Neutrophil (primary cell): Measurements from ENCODE around the gene TCAF2.
"Not testable (repeated sequence)": the region's sequence is repeated elsewhere in the genome, so short reads cannot be mapped to it uniquely, and the experiment has no call there.

Experiments used
- H3K27ac ChIP-seq: fragments of 200-600 bp; sonication (generic); 2 replicates; pipeline ENCODE4 v1.5.1; 2016; ENCODE audit warnings: mild to moderate bottlenecking, moderate library complexity
- H3K27me3 ChIP-seq: fragments of 200-600 bp; sonication (generic); 2 replicates; pipeline ENCODE4 v1.6.0; 2016; ENCODE audit warnings: mild to moderate bottlenecking
- H3K36me3 ChIP-seq: fragments of 200-600 bp; sonication (generic); 2 replicates; pipeline ENCODE4 v1.5.1; 2017
- H3K4me1 ChIP-seq, 2 experiments: fragments of 200-600 bp in 1 of 2; sonication (generic) in 1 of 2; 1 replicate in 1 of 2; 2 replicates in 1 of 2; pipeline versions ENCODE4 v1.5.1 to v1.6.1; 2013 to 2016; ENCODE audit warnings: low read depth in 1 of 2, low read length in 1 of 2, mild to moderate bottlenecking in 1 of 2, moderate library complexity in 1 of 2; ENCODE audit not compliant: control insufficient read depth in 1 of 2, insufficient read depth in 1 of 2
- H3K4me3 ChIP-seq, 2 experiments: fragments of 200-600 bp in 1 of 2; sonication (generic) in 1 of 2; 1 replicate in 1 of 2; 2 replicates in 1 of 2; pipeline ENCODE4 v1.5.1; 2013 to 2016; ENCODE audit warnings: low read depth in 1 of 2, low read length in 1 of 2, mild to moderate bottlenecking in 1 of 2, moderate library complexity in 1 of 2
- H3K9me3 ChIP-seq: fragments of 200-600 bp; sonication (generic); 2 replicates; pipeline ENCODE4 v1.5.1; 2016

The TCAF2 gene

DNA sequence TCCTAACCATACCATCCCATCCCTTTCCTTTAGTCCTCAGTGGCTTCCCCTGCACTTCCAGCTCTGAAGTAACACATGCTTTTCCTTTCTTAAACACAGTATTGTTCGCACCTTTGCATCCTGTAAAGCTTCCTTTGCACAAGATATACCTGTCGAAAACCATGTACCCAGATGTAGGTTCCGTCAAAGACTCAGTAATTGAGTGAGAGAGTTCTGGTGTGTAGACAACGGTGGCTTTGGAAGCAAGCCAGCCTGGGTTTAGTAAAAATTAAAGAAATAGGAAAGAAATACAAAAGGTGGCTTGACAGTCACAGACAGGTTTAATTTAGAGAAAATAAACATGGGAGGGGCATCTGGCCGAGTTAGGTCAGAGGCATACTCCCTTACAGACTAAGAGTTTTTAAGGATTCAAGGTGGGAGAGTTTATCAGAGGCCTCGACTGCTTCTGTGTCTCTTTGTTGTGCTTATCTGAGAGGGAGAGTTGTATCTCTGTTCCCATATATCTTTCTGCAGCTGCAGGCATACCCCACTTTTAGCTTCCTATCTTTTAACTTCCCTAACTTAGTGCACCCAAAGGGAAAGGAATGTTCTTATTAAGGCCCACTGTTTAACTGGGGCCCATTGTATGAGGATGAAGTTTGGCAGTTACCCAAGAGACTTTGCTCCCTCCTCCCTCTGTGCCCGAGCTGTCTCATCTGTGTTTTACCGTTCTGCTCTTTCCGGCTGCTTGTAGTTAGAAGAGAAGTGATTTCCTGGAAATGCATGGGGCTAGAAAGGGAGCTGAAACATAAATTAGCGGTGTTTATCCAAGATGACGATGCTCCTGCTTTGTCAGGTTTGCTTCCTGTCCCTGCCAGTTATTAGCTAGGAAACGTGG, 14.8 kb downstream of the TCAF2 start:
- not testable (repeated sequence) for H3K36me3 ChIP-seq, H3K27ac ChIP-seq, H3K27me3 ChIP-seq, H3K4me3 ChIP-seq, H3K9me3 ChIP-seq, H3K4me1 ChIP-seq

DNA sequence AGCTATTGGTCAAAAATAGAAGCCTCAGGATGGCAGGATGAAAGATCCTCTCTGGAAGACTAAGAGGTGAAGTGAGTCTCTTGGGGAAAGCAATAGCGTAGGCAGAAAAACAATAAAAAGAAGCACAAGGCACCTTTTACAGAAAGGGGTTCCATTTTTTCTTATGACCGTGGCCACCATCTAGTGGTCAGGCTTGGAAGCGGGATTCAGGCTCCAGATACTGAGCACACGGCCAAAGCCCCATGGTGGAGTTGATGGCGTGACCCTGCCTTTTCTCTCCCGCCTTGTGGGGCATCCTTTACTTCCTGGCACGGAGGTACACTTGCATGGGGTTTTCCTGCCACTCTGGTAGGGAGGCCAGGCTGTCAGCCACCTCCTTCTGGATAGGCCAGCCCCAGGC, 18.6 kb downstream of the TCAF2 start:
- not testable (repeated sequence) for H3K4me3 ChIP-seq, H3K4me1 ChIP-seq, H3K27ac ChIP-seq, H3K27me3 ChIP-seq, H3K9me3 ChIP-seq, H3K36me3 ChIP-seq

DNA sequence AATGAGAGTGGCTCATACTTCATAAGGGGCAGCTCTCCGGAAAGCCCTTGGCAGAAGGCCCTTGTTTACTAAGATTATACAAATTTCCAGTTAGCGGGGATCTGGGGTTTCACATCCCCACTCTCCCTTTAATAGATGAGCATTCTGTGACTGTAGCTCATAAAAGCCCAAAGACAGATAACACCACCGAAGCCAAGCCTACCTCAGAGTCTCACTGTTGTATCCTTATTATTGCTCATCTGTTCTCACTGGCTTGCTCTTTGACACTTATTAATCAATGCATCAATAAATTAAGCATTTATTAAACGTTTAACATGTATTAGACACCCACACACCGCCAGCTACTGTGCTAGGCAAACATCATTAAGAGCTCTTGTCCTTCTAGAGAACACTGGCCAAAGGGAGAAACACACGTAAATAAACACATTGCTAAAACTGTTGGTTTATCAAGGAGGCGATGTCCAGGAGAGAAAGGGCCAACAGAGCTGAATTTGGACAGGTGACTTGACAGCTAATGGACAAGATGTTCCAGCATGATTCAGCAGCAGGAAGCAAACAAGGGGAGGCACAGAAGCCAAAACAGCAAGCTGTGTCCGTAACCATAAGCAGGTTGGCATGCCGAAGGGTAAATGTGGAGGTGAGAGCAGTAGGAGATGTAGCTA, 19.9 kb downstream of the TCAF2 start:
- not testable (repeated sequence) for H3K4me1 ChIP-seq, H3K9me3 ChIP-seq, H3K4me3 ChIP-seq, H3K27ac ChIP-seq, H3K27me3 ChIP-seq, H3K36me3 ChIP-seq

DNA sequence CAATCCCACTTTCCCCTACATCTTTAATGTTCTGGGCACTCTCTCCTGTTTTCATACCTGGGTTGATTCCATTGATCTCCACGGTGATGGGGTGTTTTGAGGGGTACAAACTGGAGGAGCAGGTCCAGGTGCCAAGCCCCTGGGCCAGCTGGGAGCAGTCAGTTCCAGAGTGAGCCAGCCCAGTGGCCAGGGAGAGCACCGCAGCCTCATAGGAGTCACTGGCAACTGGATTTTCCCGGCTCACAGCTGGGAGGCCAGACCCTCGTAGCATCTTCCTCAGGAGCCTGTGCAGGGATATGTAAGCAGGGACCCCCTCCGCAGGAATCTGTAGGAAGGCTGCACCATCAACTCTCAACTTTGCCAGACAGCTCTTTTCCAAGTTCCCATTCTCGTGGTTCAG, 25.8 kb downstream of the TCAF2 start:
- H3K36me3 ChIP-seq, H3K4me1 ChIP-seq, H3K4me3 ChIP-seq: not testable (repeated sequence)

DNA sequence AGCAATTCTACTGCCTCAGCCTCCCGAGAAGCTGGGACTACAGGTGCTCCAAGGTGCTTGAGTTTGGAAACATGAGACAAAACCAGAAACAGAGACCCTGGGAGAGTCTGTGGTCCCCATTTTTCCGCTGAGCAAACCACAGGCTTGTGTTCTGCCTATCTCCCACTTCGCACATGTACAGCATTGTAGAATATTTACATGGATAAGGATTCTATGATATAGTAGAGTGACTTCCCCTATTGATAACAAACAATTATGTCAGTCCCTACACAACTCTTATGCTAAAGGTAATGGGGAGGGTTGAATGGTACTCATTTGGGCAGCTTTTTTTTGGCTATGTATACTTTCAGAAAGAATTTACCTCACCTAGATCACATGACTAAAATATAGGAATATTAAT, 29.1 kb downstream of the TCAF2 start:
- H3K4me1 ChIP-seq, H3K27me3 ChIP-seq, H3K4me3 ChIP-seq: not testable (repeated sequence)

More for the DNA sequence above, 25.8 kb downstream of the TCAF2 start:
- not testable (repeated sequence) for H3K27me3 ChIP-seq, H3K9me3 ChIP-seq, H3K27ac ChIP-seq

DNA sequence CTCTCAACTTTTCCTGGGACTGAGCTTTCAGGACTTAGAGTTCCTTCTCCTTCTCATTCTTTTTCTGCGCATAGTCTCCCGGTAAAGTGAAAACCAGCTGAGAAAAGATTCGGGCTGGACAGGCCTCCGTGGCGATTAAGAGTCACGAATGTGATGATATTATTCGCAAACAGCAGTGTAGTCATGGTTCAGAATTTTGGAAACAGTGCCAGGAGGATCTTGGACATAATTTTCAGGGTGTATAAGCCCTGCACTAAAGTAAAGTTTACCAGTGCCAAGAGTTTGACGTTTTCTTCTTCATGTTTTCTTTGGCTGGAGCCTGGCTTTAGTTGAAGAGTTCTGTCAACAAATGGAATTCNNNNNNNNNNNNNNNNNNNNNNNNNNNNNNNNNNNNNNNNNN, 29.7 kb downstream of the TCAF2 start:
- not testable (repeated sequence) for H3K27ac ChIP-seq, H3K4me1 ChIP-seq, H3K9me3 ChIP-seq, H3K4me3 ChIP-seq, H3K27me3 ChIP-seq, H3K36me3 ChIP-seq

More for the DNA sequence above, 29.1 kb downstream of the TCAF2 start:
- not testable (repeated sequence) for H3K9me3 ChIP-seq, H3K36me3 ChIP-seq, H3K27ac ChIP-seq
